ENCODE data around the gene GRID1. TPM values are rescaled to one million over a fixed set of nuclear protein-coding genes. Genes with fewer than 3 reads are reported as not detected.

Gene GRID1
- total and polyA plus RNA-seq, 10 of the 15 experiments (the other 5 are each of a cell fraction or from before 2014, with no cell fraction given): 0.04 to 0.62 (median 0.08) TPM; not detected in 5

DNA sequence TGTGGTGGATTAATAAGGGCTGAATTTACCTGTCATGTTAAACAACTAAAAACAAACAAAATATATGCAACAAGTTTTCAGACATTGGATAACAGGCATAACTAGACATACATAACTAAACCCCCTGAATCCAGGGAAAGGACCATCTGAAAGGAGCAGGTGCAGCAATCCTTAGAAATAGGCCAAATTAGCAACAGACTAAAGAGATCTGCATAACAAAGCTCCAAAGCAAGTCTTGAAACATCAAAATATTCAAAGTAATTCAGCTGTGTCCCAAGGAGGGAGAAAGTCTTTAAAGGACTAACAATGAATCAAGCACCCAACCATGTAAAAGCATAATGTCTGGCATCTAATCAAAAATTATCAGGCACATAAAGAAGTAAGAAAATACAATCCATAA lies 475.1 kb downstream of the GRID1 start:
- Histone ChIP-seq H3K4me3 (no peak overlapping the region), H2AFZ (ENCODE audit: control insufficient read depth, low read depth, low read length) (no peak overlapping the region), H3K36me3 (ENCODE audit: control insufficient read depth in 2 of 2, insufficient read depth in 2 of 2, low read length in 1 of 2) (no peaks in the 10 kb centered on the region), H3K79me2 (ENCODE audit: control insufficient read depth, insufficient read depth, low read length) (no peaks in the 10 kb centered on the region), H3K9ac (ENCODE audit: control insufficient read depth, insufficient read depth, low read length) (no peak overlapping the region), H3K27ac (ENCODE audit: control insufficient read depth, insufficient read depth) (no peak overlapping the region), H3K27me3 (replicated peaks in 1 of 2; ENCODE audit: control insufficient read depth in 2 of 2, insufficient read depth in 2 of 2, low read length in 1 of 2) (no peaks in the 10 kb centered on the region; a peak in 2 of 4 replicates), H4K20me1 (ENCODE audit: control insufficient read depth, insufficient read depth) (no peaks in the 10 kb centered on the region), H3K4me2 (ENCODE audit: control insufficient read depth, insufficient read depth) (no peak overlapping the region), H3K4me1 (ENCODE audit: control insufficient read depth, insufficient read depth, low read length) (no peaks in the 10 kb centered on the region), H3K9me3 (replicated peaks; ENCODE audit: control insufficient read depth, insufficient read depth, low read length) (no peaks in the 10 kb centered on the region)
- in situ Hi-C loops (cut with MboI): no loop called here
- intact Hi-C loops (cut with micrococcal nuclease; ENCODE audit: unreplicated experiment): no loop called here
- no peak for DNase-seq (ENCODE audit: low read depth, low spot score)
- ChIA-PET POLR2A (no interaction called here), CTCF (no interaction called here), SMC1A (ENCODE audit: uncharacterized antibody, unreplicated experiment) (interaction anchor here (1.2 kb wide), 1 partner anchor 50 kb away, joined by 3 read pairs; no protein-coding TSS in a partner anchor), RAD21 (ENCODE audit: unreplicated experiment) (no interaction called here)
- no peak for ATAC-seq
- no TSS peak for BruUV-seq (replicated peaks)
- FAIRE-seq: no peak
- TF ChIP-seq KAT2A (conservative IDR thresholded peaks at IDR 0.05; ENCODE audit: control insufficient read depth, low read depth, low read length) (no peak), RAD21 (IDR thresholded peaks at IDR 0.05; ENCODE audit: insufficient read depth, low read depth, low read length) (no peak), MEF2A (IDR thresholded peaks at IDR 0.05; ENCODE audit: insufficient read depth, low read depth, low read length) (no peak), MYB (IDR thresholded peaks at IDR 0.05; ENCODE audit: borderline replicate concordance, low read depth, low read length) (no peak), CUX1 (IDR thresholded peaks at IDR 0.05; ENCODE audit: insufficient replicate concordance, low read depth, low read length) (no peak), E2F8 (IDR thresholded peaks at IDR 0.05; ENCODE audit: low read depth, partially characterized antibody) (no peak), FOXM1 (IDR thresholded peaks at IDR 0.05; ENCODE audit: low read depth, low read length) (no peak), GABPA (IDR thresholded peaks at IDR 0.05; ENCODE audit: low read depth) (no peak), USF1 (IDR thresholded peaks at IDR 0.05; ENCODE audit: borderline replicate concordance, extremely low read length, insufficient read depth, low read depth, low read length) (no peak), ETV6 (conservative IDR thresholded peaks at IDR 0.05 in 1 of 2, IDR thresholded peaks at IDR 0.05 in 1 of 2; ENCODE audit: borderline replicate concordance in 1 of 2, low read depth in 1 of 2) (no peak), NR2C1 (IDR thresholded peaks at IDR 0.05) (no peak), ELK1 (IDR thresholded peaks at IDR 0.05; ENCODE audit: low read depth, low read length) (no peak)
- TF ChIP-seq, protein P1, sequence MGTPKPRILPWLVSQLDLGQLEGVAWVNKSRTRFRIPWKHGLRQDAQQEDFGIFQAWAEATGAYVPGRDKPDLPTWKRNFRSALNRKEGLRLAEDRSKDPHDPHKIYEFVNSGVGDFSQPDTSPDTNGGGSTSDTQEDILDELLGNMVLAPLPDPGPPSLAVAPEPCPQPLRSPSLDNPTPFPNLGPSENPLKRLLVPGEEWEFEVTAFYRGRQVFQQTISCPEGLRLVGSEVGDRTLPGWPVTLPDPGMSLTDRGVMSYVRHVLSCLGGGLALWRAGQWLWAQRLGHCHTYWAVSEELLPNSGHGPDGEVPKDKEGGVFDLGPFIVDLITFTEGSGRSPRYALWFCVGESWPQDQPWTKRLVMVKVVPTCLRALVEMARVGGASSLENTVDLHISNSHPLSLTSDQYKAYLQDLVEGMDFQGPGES (IDR thresholded peaks at IDR 0.05): no peak
